Measurements from ENCODE around the gene GFPT1. TPM values are rescaled to one million over a fixed set of nuclear protein-coding genes. Genes with fewer than 3 reads are reported as not detected.

The GFPT1 gene
- total and polyA plus RNA-seq, 9 of the 15 experiments (the other 6 are each of a cell fraction or from before 2014, with no cell fraction given): 6.6 to 38.3 (median 15.9) TPM

- H3K27me3 ChIP-seq (ENCODE audit: control insufficient read depth in 2 of 2, insufficient read depth in 2 of 2, low read length in 2 of 2): peaks cover 4 to 7% of the 10 kb centered on the region in 2 experiments; a peak in 3 of 5 replicates
- intact Hi-C loops (cut with micrococcal nuclease): no loop called here
Observed at GRCh38 chr2:69271831-69272257, 115.2 kb downstream of the GFPT1 start.

More at GRCh38 chr2:69271831-69272257, 115.2 kb downstream of the GFPT1 start:
- H3K4me1 ChIP-seq (replicated peaks in 1 of 2; ENCODE audit: control insufficient read depth in 2 of 2, insufficient read depth in 2 of 2, low read length in 2 of 2): no peaks in the 10 kb centered on the region
- in situ Hi-C loops (cut with MboI): no loop called here
- FAIRE-seq (no peak), DNase-seq (ENCODE audit: extremely low read depth in 1 of 4, low spot score in 3 of 4) (no peak), ATAC-seq (no peak)
- H3K4me2 ChIP-seq (ENCODE audit: insufficient read depth, low read length): no peak overlapping the region
- BruUV-seq (replicated peaks): no TSS peak
- H3K27ac ChIP-seq (ENCODE audit: extremely low read depth, low read depth, low read length): no peak overlapping the region
- no peak overlapping the region for H3K9ac ChIP-seq (ENCODE audit: insufficient read depth in 1 of 2, low read depth in 2 of 2, low read length in 2 of 2)
- TF ChIP-seq HMGN3 (IDR thresholded peaks at IDR 0.05; ENCODE audit: borderline replicate concordance, extremely low read depth, insufficient read length, low read depth, low read length) (no peak), ZNF431 (CRISPR knock-in tag; IDR thresholded peaks at IDR 0.05) (no peak), SLC30A9 (CRISPR knock-in tag; IDR thresholded peaks at IDR 0.05) (no peak), SAP30 (IDR thresholded peaks at IDR 0.05; ENCODE audit: borderline replicate concordance, insufficient read depth, low read depth, low read length, poor library complexity, severe bottlenecking) (no peak), ZKSCAN8 (CRISPR knock-in tag; IDR thresholded peaks at IDR 0.05) (no peak), THAP7 (CRISPR knock-in tag; IDR thresholded peaks at IDR 0.05) (no peak), FOXA1 (IDR thresholded peaks at IDR 0.05; ENCODE audit: borderline replicate concordance) (no peak), NBN (IDR thresholded peaks at IDR 0.05; ENCODE audit: low read depth) (no peak)
- TF ChIP-seq, protein P1, sequence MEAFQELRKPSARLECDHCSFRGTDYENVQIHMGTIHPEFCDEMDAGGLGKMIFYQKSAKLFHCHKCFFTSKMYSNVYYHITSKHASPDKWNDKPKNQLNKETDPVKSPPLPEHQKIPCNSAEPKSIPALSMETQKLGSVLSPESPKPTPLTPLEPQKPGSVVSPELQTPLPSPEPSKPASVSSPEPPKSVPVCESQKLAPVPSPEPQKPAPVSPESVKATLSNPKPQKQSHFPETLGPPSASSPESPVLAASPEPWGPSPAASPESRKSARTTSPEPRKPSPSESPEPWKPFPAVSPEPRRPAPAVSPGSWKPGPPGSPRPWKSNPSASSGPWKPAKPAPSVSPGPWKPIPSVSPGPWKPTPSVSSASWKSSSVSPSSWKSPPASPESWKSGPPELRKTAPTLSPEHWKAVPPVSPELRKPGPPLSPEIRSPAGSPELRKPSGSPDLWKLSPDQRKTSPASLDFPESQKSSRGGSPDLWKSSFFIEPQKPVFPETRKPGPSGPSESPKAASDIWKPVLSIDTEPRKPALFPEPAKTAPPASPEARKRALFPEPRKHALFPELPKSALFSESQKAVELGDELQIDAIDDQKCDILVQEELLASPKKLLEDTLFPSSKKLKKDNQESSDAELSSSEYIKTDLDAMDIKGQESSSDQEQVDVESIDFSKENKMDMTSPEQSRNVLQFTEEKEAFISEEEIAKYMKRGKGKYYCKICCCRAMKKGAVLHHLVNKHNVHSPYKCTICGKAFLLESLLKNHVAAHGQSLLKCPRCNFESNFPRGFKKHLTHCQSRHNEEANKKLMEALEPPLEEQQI (IDR thresholded peaks at IDR 0.05): no peak
- TF ChIP-seq, protein P2, sequence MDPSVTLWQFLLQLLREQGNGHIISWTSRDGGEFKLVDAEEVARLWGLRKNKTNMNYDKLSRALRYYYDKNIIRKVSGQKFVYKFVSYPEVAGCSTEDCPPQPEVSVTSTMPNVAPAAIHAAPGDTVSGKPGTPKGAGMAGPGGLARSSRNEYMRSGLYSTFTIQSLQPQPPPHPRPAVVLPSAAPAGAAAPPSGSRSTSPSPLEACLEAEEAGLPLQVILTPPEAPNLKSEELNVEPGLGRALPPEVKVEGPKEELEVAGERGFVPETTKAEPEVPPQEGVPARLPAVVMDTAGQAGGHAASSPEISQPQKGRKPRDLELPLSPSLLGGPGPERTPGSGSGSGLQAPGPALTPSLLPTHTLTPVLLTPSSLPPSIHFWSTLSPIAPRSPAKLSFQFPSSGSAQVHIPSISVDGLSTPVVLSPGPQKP (CRISPR knock-in tag; IDR thresholded peaks at IDR 0.05): no peak
- WGBS (ENCODE audit: insufficient coverage, low coverage, missing lambda C conversion rate): 0% methylated on average over 3 of the region's 3 CpGs
- CTCF ChIA-PET (ENCODE audit: low intra/inter-chr PET ratio): no interaction called here
- no peaks in the 10 kb centered on the region for H3K79me2 ChIP-seq (ENCODE audit: control insufficient read depth, insufficient read depth, low read length)
- no peaks in the 10 kb centered on the region for H3K36me3 ChIP-seq (ENCODE audit: control insufficient read depth, insufficient read depth, low read length)
- POLR2A ChIA-PET: interaction anchor here (0.6 to 0.7 kb wide), 2 partner anchors 14 to 69 kb away, joined by 3 read pairs; no protein-coding TSS in a partner anchor
- no peaks in the 10 kb centered on the region for H3K9me3 ChIP-seq (replicated peaks; ENCODE audit: control insufficient read depth, insufficient read depth, low read depth, low read length)
- no peak overlapping the region for H3K4me3 ChIP-seq
- no peaks in the 10 kb centered on the region for H3K9me1 ChIP-seq (ENCODE audit: control insufficient read depth, insufficient read depth, low read length)
- no peak overlapping the region for H2AFZ ChIP-seq (ENCODE audit: low read depth, low read length)
- H4K20me1 ChIP-seq (replicated peaks; ENCODE audit: control insufficient read depth, insufficient read depth, low read length): no peaks in the 10 kb centered on the region
